GM18868 (cell line): ENCODE data around the gene CORO2B.
"Not testable (repeated sequence)": the region's sequence is repeated elsewhere in the genome, so short reads cannot be mapped to it uniquely, and the experiment has no call there.

Source experiments
- ATAC-seq: cut with Tn5 transposase; IDR thresholded peaks from one replicate; pipeline ENCODE4 v1.9.1; 2021; ENCODE audit warnings: mild to moderate bottlenecking, moderate library complexity; ENCODE audit not compliant: unreplicated experiment

Gene CORO2B

GRCh38 chr15:68604840-68605478 lies 26.2 kb downstream of the CORO2B start:
- ATAC-seq: not testable (repeated sequence)

DNA sequence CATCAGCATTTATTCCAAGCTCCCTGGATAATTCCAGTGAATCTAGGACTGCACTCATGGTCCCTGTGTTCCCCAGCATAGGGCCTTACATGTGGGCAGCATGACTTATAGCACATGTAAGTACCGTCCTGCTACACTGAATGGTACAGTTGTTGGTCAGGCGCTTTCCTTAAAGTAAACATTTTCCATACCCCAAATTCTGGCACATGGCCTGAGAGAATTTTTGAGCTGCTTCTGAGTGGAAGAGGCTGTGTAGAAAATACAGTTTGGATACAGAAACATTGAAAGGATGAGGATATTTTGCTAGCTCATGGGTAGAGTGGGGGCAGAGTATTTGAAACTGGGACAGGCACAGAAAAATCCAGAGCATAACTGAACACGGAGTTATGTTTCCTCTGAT lies 27.6 kb downstream of the CORO2B start:
- no peak for ATAC-seq

- no peak for ATAC-seq
Measured at GRCh38 chr15:68608206-68608843, 29.5 kb downstream of the CORO2B start.

DNA sequence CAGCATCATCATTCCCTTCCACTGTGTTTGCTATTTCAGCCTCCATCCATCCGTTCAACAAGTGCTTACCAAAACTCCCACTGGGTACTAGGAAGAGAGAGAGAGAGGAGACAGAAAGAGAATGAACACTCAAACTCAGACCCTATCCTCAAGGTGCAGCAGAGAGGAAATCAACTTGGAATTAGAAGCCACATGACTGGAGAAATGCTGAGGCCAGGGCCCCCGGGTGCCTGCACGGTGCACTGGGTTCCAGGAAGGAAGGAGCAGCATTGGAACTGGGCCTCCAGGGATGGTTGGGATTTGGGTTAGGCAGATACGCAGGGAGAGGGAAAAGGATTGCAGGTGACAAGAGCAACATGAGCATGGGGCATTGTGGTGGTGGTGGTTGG lies 30.0 kb downstream of the CORO2B start:
- no peak for ATAC-seq

GRCh38 chr15:68609629-68610028 lies 30.8 kb downstream of the CORO2B start:
- ATAC-seq: no peak

- no peak for ATAC-seq
Measured at GRCh38 chr15:68610825-68611224, 32.0 kb downstream of the CORO2B start.

- ATAC-seq: no peak
Measured at GRCh38 chr15:68612503-68612902, 33.7 kb downstream of the CORO2B start.

DNA sequence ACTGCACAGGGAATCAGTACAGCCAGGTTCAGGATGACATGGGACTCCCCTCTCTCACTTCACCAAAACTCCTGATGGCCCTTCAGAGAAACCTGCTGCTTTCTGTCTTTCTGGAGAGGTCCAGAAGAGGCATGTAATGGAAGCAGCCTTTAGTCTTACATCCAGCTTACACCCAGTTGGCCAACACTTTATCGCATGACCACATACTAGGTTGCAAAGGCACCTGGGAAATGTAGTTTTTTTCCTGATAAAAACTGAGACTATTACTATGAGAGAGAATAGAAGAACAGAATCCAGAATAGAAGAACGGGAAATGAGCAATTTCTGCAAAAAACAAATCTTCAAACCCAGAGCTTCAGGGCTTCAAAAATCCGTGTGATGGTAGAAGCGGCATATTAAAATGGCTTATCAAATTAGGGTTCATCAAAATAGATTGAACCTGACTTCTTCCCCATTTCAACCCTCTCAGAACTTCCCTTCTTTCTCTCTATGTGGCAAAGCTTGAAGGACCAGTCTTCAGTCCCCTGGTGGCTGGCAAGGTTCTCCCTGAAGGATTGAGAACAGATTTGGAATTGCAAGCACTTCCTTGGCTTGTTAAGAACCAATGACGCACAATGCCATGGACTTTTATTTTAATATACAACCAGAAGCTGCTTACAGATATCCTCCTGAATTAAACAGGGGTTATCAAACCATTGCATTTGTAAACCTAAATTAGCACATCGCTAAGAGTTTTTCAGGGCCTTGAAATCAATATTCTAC lies 34.4 kb downstream of the CORO2B start:
- ATAC-seq: no peak

- no peak for ATAC-seq
Measured at GRCh38 chr15:68614286-68615035, 35.7 kb downstream of the CORO2B start.

DNA sequence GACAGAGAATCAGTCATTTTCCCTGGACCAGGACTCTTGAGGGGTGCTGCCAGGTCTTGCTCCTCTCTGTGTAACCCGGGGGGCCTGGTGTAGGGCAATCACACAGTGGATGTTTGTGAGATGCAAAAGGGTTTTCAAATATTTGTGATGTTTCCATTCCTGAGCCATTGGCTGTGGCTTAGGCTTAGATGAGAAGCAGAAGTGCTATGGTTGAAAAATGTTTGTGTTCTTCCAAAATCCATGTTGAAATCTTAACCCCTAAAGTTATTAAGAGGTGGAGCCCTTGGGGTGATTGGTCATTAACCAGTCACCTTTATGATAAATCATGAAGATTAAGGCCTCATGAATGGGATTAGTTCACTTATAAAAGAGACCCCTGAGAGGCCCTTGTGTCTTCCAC lies 36.5 kb downstream of the CORO2B start:
- no peak for ATAC-seq

- no peak for ATAC-seq
Measured at GRCh38 chr15:68615811-68616210, 37.0 kb downstream of the CORO2B start.

DNA sequence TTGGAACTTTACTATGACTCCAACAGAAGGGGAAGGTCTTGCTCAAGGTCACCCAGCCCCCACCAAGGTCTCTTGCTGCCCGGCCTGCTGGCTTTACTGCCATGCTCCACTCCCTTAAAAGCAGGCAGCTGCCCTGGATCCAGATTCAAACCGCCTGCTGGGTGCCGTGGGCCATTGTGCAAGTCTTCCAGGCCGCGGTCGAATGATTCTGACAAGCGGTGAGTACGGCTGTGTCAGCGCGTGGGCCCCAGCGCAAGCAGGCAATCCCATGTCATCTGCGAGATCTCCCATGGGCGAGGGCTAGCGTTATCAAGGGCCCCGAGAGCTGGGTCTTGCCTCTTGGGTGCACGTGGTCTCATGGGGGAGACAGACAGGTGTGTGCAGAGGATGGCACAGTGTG lies 37.6 kb downstream of the CORO2B start:
- ATAC-seq: no peak

DNA sequence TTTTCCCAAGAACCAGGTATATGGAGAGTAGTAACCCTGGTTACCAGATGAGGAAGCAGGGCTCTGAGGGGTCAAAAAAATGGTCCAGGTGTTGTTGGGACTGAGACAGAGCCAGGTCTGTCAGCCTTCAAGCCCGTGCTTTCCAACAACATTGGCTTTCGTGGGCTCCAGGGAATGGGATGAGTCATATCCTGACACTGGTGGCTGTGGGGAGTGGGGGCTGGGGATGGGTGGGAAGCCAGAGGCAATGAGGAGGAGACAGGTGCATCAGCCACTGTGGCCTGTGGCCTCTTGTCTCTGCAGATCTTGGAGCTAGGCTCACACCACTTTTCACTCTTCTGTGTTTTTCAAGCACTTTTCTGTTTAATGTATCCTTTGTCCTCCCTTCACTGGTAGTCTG lies 38.2 kb downstream of the CORO2B start:
- no peak for ATAC-seq

- no peak for ATAC-seq
Measured at GRCh38 chr15:68617777-68618176, 39.0 kb downstream of the CORO2B start.

DNA sequence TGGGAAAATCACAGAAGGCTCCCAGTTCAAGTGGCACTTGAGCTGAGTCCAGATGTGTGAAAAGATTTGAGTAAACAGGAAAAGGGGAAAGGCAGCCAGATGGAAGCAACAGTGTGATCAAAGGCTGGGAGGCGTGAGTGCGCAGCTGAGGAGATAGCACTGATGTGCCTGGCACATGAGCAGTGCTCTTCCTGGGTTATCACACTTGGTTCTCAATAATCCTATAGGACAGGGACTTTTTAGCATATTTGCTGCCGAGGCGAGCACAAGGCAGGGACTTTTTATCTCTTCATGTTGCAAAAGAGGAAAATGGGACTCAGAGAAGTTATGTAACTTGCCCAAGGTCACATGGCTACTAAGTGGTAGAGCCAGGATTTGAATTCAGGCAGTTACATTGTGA lies 39.6 kb downstream of the CORO2B start:
- no peak for ATAC-seq

DNA sequence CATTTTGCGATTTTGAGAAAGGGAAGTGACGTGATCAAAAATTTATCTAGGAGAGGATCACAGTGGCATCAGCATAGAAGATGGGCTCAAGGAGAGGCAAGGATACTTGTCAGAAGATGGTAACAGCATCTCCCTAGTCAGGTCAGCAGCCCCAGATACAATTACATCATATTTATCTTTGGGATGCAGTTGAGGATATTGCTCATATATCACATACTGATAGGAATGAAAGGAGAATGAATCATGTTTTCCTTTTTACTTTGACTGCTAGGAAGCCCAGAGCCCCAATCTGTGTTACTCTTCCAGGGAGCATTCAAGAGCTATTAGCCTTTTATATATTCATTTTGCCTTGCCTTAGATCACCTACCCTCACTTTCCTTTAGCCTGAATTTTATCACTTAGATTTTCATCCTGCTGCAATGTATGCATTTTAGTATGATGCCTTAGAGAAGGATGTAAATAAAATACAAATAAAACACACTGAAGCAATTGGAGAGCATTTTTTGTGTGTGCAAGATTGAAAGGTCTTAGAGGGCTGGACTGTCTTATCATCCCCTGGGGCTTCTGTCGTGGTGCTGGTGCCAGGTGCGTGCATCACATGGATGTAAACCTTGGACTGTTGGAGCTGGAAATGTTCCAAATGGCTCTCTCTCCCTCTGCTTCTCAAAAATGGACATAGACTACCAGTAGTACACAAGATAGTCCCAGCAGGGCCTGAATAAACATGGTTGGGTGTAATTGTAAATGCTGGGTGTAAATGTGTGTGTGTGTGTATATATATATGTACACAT lies 40.3 kb downstream of the CORO2B start:
- ATAC-seq: no peak

DNA sequence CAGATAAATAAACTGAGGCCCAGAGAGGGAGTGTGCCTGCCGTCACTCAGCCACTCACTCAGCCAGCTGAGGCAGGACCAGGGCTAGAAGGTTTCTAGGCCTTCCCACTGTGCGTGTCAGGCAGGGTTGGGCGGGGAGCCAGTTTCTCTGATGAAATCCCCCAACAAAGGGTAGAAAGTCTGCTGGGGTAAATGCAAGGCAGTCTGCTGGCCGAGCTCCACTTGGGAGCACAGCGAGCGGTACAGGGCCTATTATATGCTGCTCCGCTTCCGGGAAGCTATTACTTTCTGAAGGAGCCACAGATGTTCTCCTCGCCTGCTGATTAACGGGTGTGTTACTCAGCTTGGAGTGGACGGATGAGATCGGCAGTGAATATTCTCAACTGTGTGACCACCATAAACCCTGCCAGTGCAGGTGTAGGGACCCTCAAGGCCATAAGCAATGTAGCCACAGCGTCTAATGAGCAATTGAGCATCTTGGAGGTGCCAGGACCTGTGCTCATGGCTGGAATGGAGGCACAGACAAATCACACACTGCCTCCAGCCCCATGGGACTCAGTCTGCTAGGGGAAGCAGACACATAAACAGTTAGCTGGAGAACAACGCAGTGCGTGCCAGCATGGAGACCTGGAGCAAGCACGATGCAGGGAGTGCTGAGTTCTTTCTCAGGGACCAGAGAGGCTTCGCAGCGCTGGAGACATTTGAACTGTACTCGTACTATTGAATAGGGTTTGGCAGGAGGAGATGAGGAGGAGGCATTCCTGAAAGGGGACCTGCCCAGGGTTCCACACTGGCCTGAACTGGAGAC lies 42.1 kb downstream of the CORO2B start:
- no peak for ATAC-seq

DNA sequence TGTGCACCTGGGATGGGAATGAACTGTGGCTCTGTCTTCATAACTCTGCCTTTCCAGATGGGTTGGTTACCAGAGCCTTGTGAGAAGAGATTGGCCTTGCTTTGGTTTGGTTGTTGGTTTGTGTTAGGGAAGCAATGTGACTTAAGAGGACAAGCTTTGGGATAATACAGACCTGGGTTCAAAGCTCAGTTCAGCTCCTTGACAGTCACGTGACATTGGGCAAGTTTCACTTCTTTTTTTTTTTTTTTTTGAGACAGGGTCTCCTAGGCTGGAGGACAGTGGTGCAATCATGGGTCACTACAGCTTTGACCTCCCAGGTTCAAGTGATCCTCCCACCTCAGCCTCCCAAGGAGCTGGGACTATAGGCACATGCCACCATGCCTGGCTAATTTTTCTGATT lies 42.7 kb downstream of the CORO2B start:
- no peak for ATAC-seq

GRCh38 chr15:68623301-68623892 lies 44.6 kb downstream of the CORO2B start:
- no peak for ATAC-seq
